Panc1 (cell line): Measurements from ENCODE around the gene SSH2. TPM values are rescaled to one million over a fixed set of nuclear protein-coding genes. Genes with fewer than 3 reads are reported as not detected.

Experiments
- ATAC-seq: fragments of 200-7000 bp; cut with Tn5 transposase; 2 replicates; pipeline ENCODE4 v1.9.1; 2020; ENCODE audit warnings: mild to moderate bottlenecking, moderate library complexity
- BruUV-seq: library from RNA; stranded (reverse); fragments of 400-500 nt; replicated peaks from 2 replicates; lab custom pipeline; 2021; lab: Mats Ljungman, UMichigan
- CTCF ChIA-PET: fragments of 300-600 bp; sonication (Branson Sonifier 250); formaldehyde crosslinking; loops from one replicate; lab custom pipeline; 2022; ENCODE audit warnings: antibody characterized with exemption; lab: Charles Lee
- POLR2A ChIA-PET: fragments of 300-600 bp; sonication (Branson Sonifier 250); formaldehyde crosslinking; loops from one replicate; lab custom pipeline; 2022; ENCODE audit warnings: antibody characterized with exemption; lab: Charles Lee
- DNase-seq: peaks from one replicate; pipeline ENCODE4 v3.0.0-alpha.2; 2010; ENCODE audit warnings: low read depth, low spot score
- H3K27ac ChIP-seq: 2 replicates; pipeline ENCODE4 v1.5.1; 2011; ENCODE audit warnings: mild to moderate bottlenecking, low read length, inconsistent platforms
- H3K27me3 ChIP-seq: fragments of 200-500 bp; sonication (Bioruptor generic); 2 replicates; pipeline ENCODE4 v1.6.0; 2014; ENCODE audit warnings: low read length, inconsistent platforms; ENCODE audit not compliant: control insufficient read depth, insufficient read depth
- H3K36me3 ChIP-seq: fragments of 200-500 bp; sonication (Bioruptor generic); 2 replicates; pipeline ENCODE4 v1.5.1; 2014; ENCODE audit warnings: inconsistent platforms, mild to moderate bottlenecking, low read length, moderate library complexity; ENCODE audit not compliant: control insufficient read depth, insufficient read depth
- H3K4me1 ChIP-seq: 2 replicates; pipeline ENCODE4 v1.5.1; 2011; ENCODE audit warnings: inconsistent platforms, mild to moderate bottlenecking, low read length, moderate library complexity; ENCODE audit not compliant: control insufficient read depth, insufficient read depth
- H3K4me3 ChIP-seq, 2 experiments: 2 replicates each; pipeline ENCODE4 v1.5.1; 2011 to 2012; ENCODE audit warnings: low read depth in 2 of 2, low read length in 2 of 2, mild to moderate bottlenecking in 2 of 2, inconsistent platforms in 1 of 2, moderate library complexity in 1 of 2
- H3K9me3 ChIP-seq: fragments of 200-500 bp; sonication (Bioruptor generic); 2 replicates; pipeline ENCODE4 v1.5.1; 2014; ENCODE audit warnings: low read depth, mild to moderate bottlenecking, inconsistent platforms, low read length, moderate library complexity; ENCODE audit not compliant: control insufficient read depth, insufficient read depth
- CTCF ChIP-seq: fragments of 450-650 bp; IDR thresholded peaks from 2 replicates; pipeline ENCODE4 v1.5.1; 2017; ENCODE audit warnings: mild to moderate bottlenecking
- POLR2AphosphoS5 ChIP-seq: IDR thresholded peaks from 2 replicates; pipeline ENCODE4 v1.6.1; 2012; ENCODE audit warnings: mild to moderate bottlenecking, low read depth, low read length, moderate library complexity
- REST ChIP-seq, 2 experiments: IDR thresholded peaks; 2 replicates each; pipeline ENCODE4 v1.6.1; 2011 to 2012; ENCODE audit warnings: low read depth in 2 of 2, control low read depth in 1 of 2, low read length in 1 of 2, mild to moderate bottlenecking in 1 of 2, moderate library complexity in 1 of 2; ENCODE audit not compliant: insufficient read depth in 1 of 2
- SIN3A ChIP-seq: IDR thresholded peaks from 2 replicates; pipeline ENCODE4 v1.6.1; 2012; ENCODE audit warnings: low read depth, mild to moderate bottlenecking, low read length, moderate library complexity, borderline replicate concordance; ENCODE audit not compliant: insufficient read depth
- TCF7L2 ChIP-seq: IDR thresholded peaks from 2 replicates; pipeline ENCODE4 v1.6.1; 2011; ENCODE audit warnings: mild to moderate bottlenecking, low read depth, low read length, inconsistent platforms
- in situ Hi-C: cut with HindIII; loops from 2 replicates; pipeline ENCODE4 v1.10.0; 2016; ENCODE audit warnings: low sequenced_read_pairs, low pct_unique_long_range_greater_than_20kb
- intact Hi-C: fragments of 100-400 bp; cut with micrococcal nuclease; formaldehyde crosslinking; loops from one replicate; pipeline ENCODE4 v1.10.0; 2022; ENCODE audit not compliant: unreplicated experiment
- total RNA-seq: library from RNA; stranded (reverse); gene quantifications from one replicate; pipeline ENCODE4 v1.2.1, GENCODE V29; 2021; ENCODE audit not compliant: unreplicated experiment

SSH2 gene
- total RNA-seq, 1 experiment from 2014 or later = 30.6 TPM

GRCh38 chr17:29663155-29663554 lies 266.9 kb downstream of the SSH2 start:
- ATAC-seq = no peak
- in situ Hi-C loops = no loop called here
- H3K4me3 ChIP-seq = no peak overlapping the region
- H3K4me1 ChIP-seq = peaks cover 4% of the 10 kb centered on the region; the same call in 1 of the 2 replicates
- intact Hi-C loops = loop anchor here (10.0 kb wide), 1 partner anchor 52 kb away; no protein-coding TSS in a partner anchor
- no peak overlapping the region; the same call in 1 of the 2 replicates for H3K27ac ChIP-seq
- H3K9me3 ChIP-seq = no peaks in the 10 kb centered on the region
- DNase-seq = no peak
- CTCF ChIA-PET = no interaction called here
- TF ChIP-seq POLR2AphosphoS5 = no peak
- no peak for TF ChIP-seq CTCF
- no peak for TF ChIP-seq TCF7L2
- TF ChIP-seq REST (IDR thresholded peaks at IDR 0.05; ENCODE audit: insufficient read depth in 1 of 2, low read depth in 2 of 2, low read length in 1 of 2) = no peak
- TF ChIP-seq SIN3A = no peak
- H3K36me3 ChIP-seq = no peaks in the 10 kb centered on the region
- no TSS peak for BruUV-seq
- POLR2A ChIA-PET = no interaction called here
- H3K27me3 ChIP-seq = no peaks in the 10 kb centered on the region

- BruUV-seq = no TSS peak
- CTCF ChIA-PET = no interaction called here
- Histone ChIP-seq H3K9me3 (no peaks in the 10 kb centered on the region), H3K27me3 (no peaks in the 10 kb centered on the region), H3K27ac (no peak overlapping the region), H3K36me3 (no peaks in the 10 kb centered on the region), H3K4me1 (peaks cover 4% of the 10 kb centered on the region; the same call in 1 of the 2 replicates), H3K4me3 (no peak overlapping the region)
- no peak for ATAC-seq
- POLR2A ChIA-PET = no interaction called here
- TF ChIP-seq CTCF (no peak), TCF7L2 (no peak), SIN3A (no peak), POLR2AphosphoS5 (no peak)
- intact Hi-C loops (loop anchor here (10.0 kb wide), 1 partner anchor 54 kb away; no protein-coding TSS in a partner anchor), in situ Hi-C loops (no loop called here)
- DNase-seq = no peak
Measured at GRCh38 chr17:29661213-29661612, 268.8 kb downstream of the SSH2 start.
